ENCODE measurements around the gene IP6K2. TPM values are rescaled to one million over a fixed set of nuclear protein-coding genes. Genes with fewer than 3 reads are reported as not detected.
A peak's percentile ranks its signal among the peaks of the same experiment; 100 is the strongest.

IP6K2 gene
- total and polyA plus RNA-seq, 10 of the 15 experiments (the other 5 are each of a cell fraction or from before 2014, with no cell fraction given): 25.8 to 95.9 (median 69.0) TPM

GRCh38 chr3:48661501-48662144 is 55.4 kb downstream of the IP6K2 start:
- H3K4me3 ChIP-seq: peak overlapping the region; percentile 49; the same call in 1 of the 2 replicates
- no peak for FAIRE-seq
- DNase-seq (ENCODE audit: low read depth, low spot score): no peak
- no peaks in the 10 kb centered on the region for H4K20me1 ChIP-seq (ENCODE audit: control insufficient read depth, insufficient read depth)
- ChIA-PET POLR2A (interaction anchor here (1.0 kb wide), 1 partner anchor 26 kb away, joined by 3 read pairs; no protein-coding TSS in a partner anchor), RAD21 (ENCODE audit: unreplicated experiment) (no interaction called here), CTCF (interaction anchor here (1.1 to 2.2 kb wide), 3 partner anchors 23 to 78 kb away, joined by 3 to 10 read pairs (median 8); partner anchors contain the start of gene SLC26A6), SMC1A (ENCODE audit: uncharacterized antibody, unreplicated experiment) (no interaction called here)
- peak overlapping the region; percentile 82 for H3K4me2 ChIP-seq (ENCODE audit: control insufficient read depth, insufficient read depth)
- H3K27ac ChIP-seq (ENCODE audit: control insufficient read depth, insufficient read depth): no peak overlapping the region
- in situ Hi-C loops (cut with MboI): no loop called here
- no TSS peak for BruUV-seq (replicated peaks)
- no peak overlapping the region for H3K9ac ChIP-seq (ENCODE audit: control insufficient read depth, insufficient read depth, low read length)
- H3K9me3 ChIP-seq (replicated peaks; ENCODE audit: control insufficient read depth, insufficient read depth, low read length): no peaks in the 10 kb centered on the region; the same call in 1 of the 3 replicates
- H3K27me3 ChIP-seq (replicated peaks in 1 of 2; ENCODE audit: control insufficient read depth in 2 of 2, insufficient read depth in 2 of 2, low read length in 1 of 2): peaks cover 0 to 3% of the 10 kb centered on the region in 2 experiments; a peak in 1 of 4 replicates
- 12% methylated on average over 50 of the region's 67 CpGs for WGBS (ENCODE audit: insufficient coverage, insufficient replicate concordance, low lambda C conversion rate, missing lambda C conversion rate)
- intact Hi-C loops (cut with micrococcal nuclease; ENCODE audit: unreplicated experiment): loop anchor here (2.0 kb wide), 1 partner anchor 27 kb away; the partner anchor contains the start of gene SLC26A6
- ATAC-seq: no peak
- H3K4me1 ChIP-seq (ENCODE audit: control insufficient read depth, insufficient read depth, low read length): peaks cover 9% of the 10 kb centered on the region
- H3K36me3 ChIP-seq (ENCODE audit: control insufficient read depth in 2 of 2, insufficient read depth in 2 of 2, low read length in 1 of 2): no peaks in the 10 kb centered on the region
- H3K79me2 ChIP-seq (ENCODE audit: control insufficient read depth, insufficient read depth, low read length): no peaks in the 10 kb centered on the region
- no peak overlapping the region; the same call in 1 of the 2 replicates for H2AFZ ChIP-seq (ENCODE audit: control insufficient read depth, low read depth, low read length)
- TF ChIP-seq YBX1 (IDR thresholded peaks at IDR 0.05): no peak
- peak; percentile 89; the same call in 1 of the 2 replicates for TF ChIP-seq CBX5 (IDR thresholded peaks at IDR 0.05; ENCODE audit: low read depth)
- TF ChIP-seq JUND (IDR thresholded peaks at IDR 0.05; ENCODE audit: low read depth, low read length): no peak
- no peak for TF ChIP-seq EGR1 (IDR thresholded peaks at IDR 0.05; ENCODE audit: borderline replicate concordance in 1 of 2, low read depth in 2 of 2, low read length in 2 of 2)
- TF ChIP-seq ETV6 (conservative IDR thresholded peaks at IDR 0.05 in 1 of 2, IDR thresholded peaks at IDR 0.05 in 1 of 2; ENCODE audit: borderline replicate concordance in 1 of 2, low read depth in 1 of 2): no peak
- TF ChIP-seq MLLT1 (IDR thresholded peaks at IDR 0.05): no peak
- TF ChIP-seq SIN3A (IDR thresholded peaks at IDR 0.05; ENCODE audit: low read depth, low read length): peak; percentile 99
- TF ChIP-seq, protein P1, sequence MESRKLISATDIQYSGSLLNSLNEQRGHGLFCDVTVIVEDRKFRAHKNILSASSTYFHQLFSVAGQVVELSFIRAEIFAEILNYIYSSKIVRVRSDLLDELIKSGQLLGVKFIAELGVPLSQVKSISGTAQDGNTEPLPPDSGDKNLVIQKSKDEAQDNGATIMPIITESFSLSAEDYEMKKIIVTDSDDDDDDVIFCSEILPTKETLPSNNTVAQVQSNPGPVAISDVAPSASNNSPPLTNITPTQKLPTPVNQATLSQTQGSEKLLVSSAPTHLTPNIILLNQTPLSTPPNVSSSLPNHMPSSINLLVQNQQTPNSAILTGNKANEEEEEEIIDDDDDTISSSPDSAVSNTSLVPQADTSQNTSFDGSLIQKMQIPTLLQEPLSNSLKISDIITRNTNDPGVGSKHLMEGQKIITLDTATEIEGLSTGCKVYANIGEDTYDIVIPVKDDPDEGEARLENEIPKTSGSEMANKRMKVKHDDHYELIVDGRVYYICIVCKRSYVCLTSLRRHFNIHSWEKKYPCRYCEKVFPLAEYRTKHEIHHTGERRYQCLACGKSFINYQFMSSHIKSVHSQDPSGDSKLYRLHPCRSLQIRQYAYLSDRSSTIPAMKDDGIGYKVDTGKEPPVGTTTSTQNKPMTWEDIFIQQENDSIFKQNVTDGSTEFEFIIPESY (IDR thresholded peaks at IDR 0.05): no peak
- TF ChIP-seq NFIC (IDR thresholded peaks at IDR 0.05; ENCODE audit: low read depth, low read length): no peak
- TF ChIP-seq CBFB (IDR thresholded peaks at IDR 0.05; ENCODE audit: low read depth): no peak
- TF ChIP-seq CHD2 (IDR thresholded peaks at IDR 0.05; ENCODE audit: borderline replicate concordance, low read depth, low read length): no peak
- TF ChIP-seq, protein P2, sequence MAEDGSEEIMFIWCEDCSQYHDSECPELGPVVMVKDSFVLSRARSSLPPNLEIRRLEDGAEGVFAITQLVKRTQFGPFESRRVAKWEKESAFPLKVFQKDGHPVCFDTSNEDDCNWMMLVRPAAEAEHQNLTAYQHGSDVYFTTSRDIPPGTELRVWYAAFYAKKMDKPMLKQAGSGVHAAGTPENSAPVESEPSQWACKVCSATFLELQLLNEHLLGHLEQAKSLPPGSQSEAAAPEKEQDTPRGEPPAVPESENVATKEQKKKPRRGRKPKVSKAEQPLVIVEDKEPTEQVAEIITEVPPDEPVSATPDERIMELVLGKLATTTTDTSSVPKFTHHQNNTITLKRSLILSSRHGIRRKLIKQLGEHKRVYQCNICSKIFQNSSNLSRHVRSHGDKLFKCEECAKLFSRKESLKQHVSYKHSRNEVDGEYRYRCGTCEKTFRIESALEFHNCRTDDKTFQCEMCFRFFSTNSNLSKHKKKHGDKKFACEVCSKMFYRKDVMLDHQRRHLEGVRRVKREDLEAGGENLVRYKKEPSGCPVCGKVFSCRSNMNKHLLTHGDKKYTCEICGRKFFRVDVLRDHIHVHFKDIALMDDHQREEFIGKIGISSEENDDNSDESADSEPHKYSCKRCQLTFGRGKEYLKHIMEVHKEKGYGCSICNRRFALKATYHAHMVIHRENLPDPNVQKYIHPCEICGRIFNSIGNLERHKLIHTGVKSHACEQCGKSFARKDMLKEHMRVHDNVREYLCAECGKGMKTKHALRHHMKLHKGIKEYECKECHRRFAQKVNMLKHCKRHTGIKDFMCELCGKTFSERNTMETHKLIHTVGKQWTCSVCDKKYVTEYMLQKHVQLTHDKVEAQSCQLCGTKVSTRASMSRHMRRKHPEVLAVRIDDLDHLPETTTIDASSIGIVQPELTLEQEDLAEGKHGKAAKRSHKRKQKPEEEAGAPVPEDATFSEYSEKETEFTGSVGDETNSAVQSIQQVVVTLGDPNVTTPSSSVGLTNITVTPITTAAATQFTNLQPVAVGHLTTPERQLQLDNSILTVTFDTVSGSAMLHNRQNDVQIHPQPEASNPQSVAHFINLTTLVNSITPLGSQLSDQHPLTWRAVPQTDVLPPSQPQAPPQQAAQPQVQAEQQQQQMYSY (CRISPR knock-in tag; IDR thresholded peaks at IDR 0.05): no peak
- no peak for TF ChIP-seq CHD1 (IDR thresholded peaks at IDR 0.05; ENCODE audit: low read depth, low read length)
- no peak for TF ChIP-seq NFYB (IDR thresholded peaks at IDR 0.05; ENCODE audit: insufficient read depth, low read depth, low read length)
- TF ChIP-seq MXI1 (IDR thresholded peaks at IDR 0.05; ENCODE audit: low read depth, low read length): peak; percentile 98
- TF ChIP-seq SUZ12 (IDR thresholded peaks at IDR 0.05; ENCODE audit: unreplicated experiment): no peak
- TF ChIP-seq CHD4 (IDR thresholded peaks at IDR 0.05): no peak

All from GM12878 (cell line).